Ovary (tissue), 3 donors: ENCODE data around the gene NRN1L.

Experiments used
- POLR2A ChIP-seq: fragments of 450-650 bp; IDR thresholded peaks from one replicate; pipeline ENCODE4 v1.6.1; 2017; ENCODE audit warnings: antibody characterized with exemption, mild to moderate bottlenecking, moderate library complexity
- TF ChIP-seq, protein P1 (sequence below), 3 donors: fragments of 450-650 bp in 2 of 3; fragments of 200-600 bp in 1 of 3; IDR thresholded peaks; one replicate each; pipeline versions ENCODE4 v1.5.1 to v1.8.0; 2016 to 2022; ENCODE audit warnings: antibody characterized with exemption in 3 of 3, mild to moderate bottlenecking in 1 of 3
- donor health status: DM: no; HTN: no; CAD: no.

DNA sequence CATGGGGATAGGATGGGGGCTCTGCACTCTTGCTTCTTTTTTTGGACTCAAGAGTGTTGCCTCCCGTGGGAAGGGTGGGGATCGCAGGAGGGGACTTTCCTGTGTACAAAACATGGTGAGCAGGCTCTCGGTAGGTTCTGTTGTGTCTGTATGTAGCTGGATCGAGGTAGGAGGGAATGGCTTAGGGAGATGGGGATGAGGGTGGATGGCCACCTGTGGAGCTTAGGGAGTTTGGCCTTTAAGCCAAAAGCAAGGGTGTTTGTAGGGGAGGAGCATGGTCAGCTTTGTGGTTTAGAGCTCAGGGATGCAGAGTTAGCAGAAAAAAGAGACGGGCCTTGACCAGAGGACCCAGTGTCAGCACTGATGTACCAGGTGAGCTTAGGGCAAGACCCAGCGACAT lies 22.8 kb upstream of the NRN1L start:
- TF ChIP-seq, protein P1, sequence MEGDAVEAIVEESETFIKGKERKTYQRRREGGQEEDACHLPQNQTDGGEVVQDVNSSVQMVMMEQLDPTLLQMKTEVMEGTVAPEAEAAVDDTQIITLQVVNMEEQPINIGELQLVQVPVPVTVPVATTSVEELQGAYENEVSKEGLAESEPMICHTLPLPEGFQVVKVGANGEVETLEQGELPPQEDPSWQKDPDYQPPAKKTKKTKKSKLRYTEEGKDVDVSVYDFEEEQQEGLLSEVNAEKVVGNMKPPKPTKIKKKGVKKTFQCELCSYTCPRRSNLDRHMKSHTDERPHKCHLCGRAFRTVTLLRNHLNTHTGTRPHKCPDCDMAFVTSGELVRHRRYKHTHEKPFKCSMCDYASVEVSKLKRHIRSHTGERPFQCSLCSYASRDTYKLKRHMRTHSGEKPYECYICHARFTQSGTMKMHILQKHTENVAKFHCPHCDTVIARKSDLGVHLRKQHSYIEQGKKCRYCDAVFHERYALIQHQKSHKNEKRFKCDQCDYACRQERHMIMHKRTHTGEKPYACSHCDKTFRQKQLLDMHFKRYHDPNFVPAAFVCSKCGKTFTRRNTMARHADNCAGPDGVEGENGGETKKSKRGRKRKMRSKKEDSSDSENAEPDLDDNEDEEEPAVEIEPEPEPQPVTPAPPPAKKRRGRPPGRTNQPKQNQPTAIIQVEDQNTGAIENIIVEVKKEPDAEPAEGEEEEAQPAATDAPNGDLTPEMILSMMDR (IDR thresholded peaks at IDR 0.05), result no peak
- TF ChIP-seq POLR2A, result no peak
